Hematopoietic multipotent progenitor cell treated with erythropoietin and hydrocortisone succinate and interleukin-3 and kit ligand, for 4 days (in vitro differentiated cells): ENCODE data around the gene TCF7.

Experiments
- DNase-seq: peaks from one replicate; pipeline ENCODE4 v3.0.0-alpha.2; 2015

The TCF7 gene

GRCh38 chr5:134184155-134185135 is 70.0 kb downstream of the TCF7 start:
- DNase-seq, result peak; percentile 85

GRCh38 chr5:134188092-134188491 is 73.6 kb downstream of the TCF7 start:
- DNase-seq, result no peak

DNA sequence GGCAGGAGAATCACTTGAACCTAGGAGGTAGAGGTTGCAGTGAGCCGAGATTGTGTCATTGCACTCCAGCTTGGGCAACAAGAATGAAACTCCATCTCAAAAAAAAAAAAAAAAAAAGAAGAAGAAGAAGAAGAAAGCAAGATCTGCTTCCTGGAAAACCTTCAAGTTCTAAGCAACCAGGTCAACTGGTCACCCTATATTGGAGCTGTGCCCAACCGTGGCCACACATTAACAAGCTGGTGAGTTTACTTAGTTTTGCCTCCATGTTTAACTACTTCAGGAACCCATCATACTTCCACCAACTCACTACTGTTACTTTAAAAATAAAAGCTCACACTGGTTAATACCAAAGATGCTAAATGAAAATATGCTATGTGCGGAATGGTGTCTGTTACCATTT is 74.5 kb downstream of the TCF7 start:
- DNase-seq, result no peak

GRCh38 chr5:134195666-134196065 is 81.2 kb downstream of the TCF7 start:
- DNase-seq, result peak; percentile 40
